Hepatocyte (in vitro differentiated cells): Measurements from ENCODE around the gene DDC.

ENCODE experiments used
- CTCF ChIP-seq: fragments of 200-600 bp; sonication (generic); IDR thresholded peaks from 2 replicates; pipeline ENCODE4 v1.5.1; 2016; ENCODE audit warnings: antibody characterized with exemption, mild to moderate bottlenecking; ENCODE audit not compliant: poor library complexity
- EZH2 ChIP-seq: fragments of 200-600 bp; sonication (generic); IDR thresholded peaks from 2 replicates; pipeline ENCODE4 v1.6.1; 2016; ENCODE audit warnings: antibody characterized with exemption, mild to moderate bottlenecking, borderline replicate concordance
- EZH2phosphoT487 ChIP-seq: fragments of 200-600 bp; sonication (generic); IDR thresholded peaks from one replicate; pipeline ENCODE4 v1.6.1; 2018; ENCODE audit warnings: antibody characterized with exemption, mild to moderate bottlenecking, low read depth, moderate library complexity; ENCODE audit not compliant: unreplicated experiment, severe bottlenecking

GRCh38 chr7:50466815-50467585, 98.2 kb downstream of the DDC start:
- no peak for TF ChIP-seq CTCF
- TF ChIP-seq EZH2, result no peak
- TF ChIP-seq EZH2phosphoT487, result no peak
